ENCODE results near the gene DLG2.

Gene DLG2

DNA sequence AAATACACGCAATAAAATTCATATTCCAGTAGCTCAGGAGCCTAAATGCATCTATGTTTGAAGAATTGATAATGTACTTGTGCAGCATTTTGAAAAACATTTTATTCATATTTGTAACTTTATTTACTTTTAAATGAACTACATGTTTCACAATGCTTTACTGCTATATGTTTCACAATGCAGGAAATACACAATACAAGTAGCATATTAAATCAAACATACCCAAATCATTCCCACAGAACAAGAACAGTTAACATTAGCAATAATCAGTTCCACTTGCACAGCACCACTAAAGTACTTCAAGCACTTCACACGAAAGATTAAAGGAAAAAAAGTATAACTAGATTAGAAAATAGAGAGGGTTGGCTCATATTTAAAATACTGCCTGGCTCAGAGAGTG is 1997.4 kb downstream of the DLG2 start:
- no peak for DNase-seq (ENCODE audit: low read depth)
- no peak overlapping the region for H3K4me3 ChIP-seq (ENCODE audit: low read depth, low read length)
- TF ChIP-seq, protein P1, sequence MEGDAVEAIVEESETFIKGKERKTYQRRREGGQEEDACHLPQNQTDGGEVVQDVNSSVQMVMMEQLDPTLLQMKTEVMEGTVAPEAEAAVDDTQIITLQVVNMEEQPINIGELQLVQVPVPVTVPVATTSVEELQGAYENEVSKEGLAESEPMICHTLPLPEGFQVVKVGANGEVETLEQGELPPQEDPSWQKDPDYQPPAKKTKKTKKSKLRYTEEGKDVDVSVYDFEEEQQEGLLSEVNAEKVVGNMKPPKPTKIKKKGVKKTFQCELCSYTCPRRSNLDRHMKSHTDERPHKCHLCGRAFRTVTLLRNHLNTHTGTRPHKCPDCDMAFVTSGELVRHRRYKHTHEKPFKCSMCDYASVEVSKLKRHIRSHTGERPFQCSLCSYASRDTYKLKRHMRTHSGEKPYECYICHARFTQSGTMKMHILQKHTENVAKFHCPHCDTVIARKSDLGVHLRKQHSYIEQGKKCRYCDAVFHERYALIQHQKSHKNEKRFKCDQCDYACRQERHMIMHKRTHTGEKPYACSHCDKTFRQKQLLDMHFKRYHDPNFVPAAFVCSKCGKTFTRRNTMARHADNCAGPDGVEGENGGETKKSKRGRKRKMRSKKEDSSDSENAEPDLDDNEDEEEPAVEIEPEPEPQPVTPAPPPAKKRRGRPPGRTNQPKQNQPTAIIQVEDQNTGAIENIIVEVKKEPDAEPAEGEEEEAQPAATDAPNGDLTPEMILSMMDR (conservative IDR thresholded peaks at IDR 0.05; ENCODE audit: low read depth, low read length) = no peak

DNA sequence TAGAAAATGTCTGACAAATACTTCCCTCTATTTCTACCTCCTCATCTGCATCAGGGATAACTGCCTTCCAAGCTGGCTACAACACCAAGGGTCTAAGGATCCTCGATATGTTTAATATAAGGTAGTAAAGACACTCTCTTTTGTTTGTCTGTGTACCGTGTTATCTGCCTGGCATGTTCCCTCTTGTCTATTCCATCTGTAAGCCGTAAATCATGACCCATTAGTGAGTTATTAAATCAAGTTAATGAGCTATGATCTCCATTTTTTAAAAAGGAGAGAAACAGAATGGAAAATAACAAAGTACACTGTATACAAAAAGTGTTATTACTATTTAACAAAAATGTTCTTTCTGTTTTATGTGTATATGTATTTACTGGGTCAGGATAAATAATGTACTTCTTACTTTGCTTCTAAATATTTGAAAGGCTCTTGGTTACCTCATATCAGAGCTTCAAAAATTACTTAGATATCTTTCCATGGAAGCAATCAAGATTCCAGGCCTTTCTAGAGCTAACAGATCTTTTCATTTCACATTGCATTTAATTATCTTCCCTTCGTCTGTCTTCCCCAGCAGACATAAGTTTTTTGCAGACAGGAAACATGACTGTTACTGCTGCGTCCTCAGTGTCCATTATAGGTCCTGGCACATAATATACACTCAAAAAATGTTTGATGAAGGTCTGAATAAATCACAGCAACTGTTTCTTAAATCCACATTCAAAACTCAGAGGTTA is 1998.4 kb downstream of the DLG2 start:
- TF ChIP-seq, protein P1 (conservative IDR thresholded peaks at IDR 0.05; ENCODE audit: low read depth, low read length) = no peak
- no peak overlapping the region for H3K4me3 ChIP-seq (ENCODE audit: low read depth, low read length)
- DNase-seq (ENCODE audit: low read depth) = no peak

DNA sequence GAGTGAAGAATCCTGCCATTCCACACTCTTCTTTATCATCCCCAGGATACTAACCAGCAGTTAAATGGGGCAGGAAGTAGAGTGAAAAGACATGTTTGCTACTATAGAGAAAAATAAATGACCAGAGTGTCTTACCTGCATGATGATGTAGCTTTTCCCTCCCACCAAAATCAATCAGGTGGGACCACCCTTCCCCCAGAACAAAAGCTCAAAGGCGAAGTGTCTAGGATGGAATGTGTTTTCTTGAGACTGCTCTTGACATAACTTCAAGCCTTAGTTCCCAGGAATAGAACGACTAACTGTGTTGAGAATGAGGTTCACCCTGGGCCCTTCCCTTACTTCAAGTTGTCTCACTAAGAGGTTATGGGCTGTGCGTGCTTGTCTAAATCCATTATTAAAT is 2001.8 kb downstream of the DLG2 start:
- DNase-seq (ENCODE audit: low read depth) = no peak
- H3K4me3 ChIP-seq (ENCODE audit: low read depth, low read length) = no peak overlapping the region
- TF ChIP-seq, protein P1 (conservative IDR thresholded peaks at IDR 0.05; ENCODE audit: low read depth, low read length) = no peak

DNA sequence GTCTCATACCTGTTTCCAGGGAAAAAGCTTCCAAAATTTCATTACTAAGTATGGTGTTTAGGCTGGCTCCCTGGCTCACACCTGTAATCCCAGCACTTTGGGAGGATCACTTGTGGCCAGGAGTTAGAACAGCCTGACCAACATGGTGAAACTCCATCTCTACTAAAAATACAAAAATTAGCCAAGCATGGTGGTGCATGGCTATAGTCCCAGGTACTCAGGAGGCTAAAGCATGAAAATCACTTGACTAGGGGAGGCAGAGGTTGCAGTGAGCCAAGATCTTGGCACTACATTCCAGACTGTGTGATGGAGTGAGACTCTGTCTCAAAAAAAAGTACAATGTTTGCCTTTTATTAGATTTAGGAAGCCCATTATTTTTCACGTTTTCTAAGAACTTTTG is 2009.5 kb downstream of the DLG2 start:
- TF ChIP-seq, protein P1 (conservative IDR thresholded peaks at IDR 0.05; ENCODE audit: low read depth, low read length) = no peak
- no peak for DNase-seq (ENCODE audit: low read depth)

DNA sequence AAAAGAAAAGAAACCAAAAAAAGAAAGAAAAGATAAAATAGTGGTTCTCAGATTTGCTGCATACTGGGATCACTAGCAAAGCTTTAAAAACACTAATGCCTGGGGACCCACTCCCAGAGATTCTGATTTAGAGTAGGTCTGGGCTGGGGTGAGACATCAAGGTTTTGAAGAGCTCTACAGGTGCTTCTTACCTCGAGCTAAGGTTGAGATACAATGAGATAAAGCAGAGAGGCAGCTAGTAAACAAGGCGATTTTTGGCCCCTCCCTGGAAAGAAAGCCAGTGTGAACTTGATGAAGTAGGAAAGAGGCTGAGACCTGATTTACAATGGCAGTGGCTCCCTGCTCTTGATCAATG is 2013.4 kb downstream of the DLG2 start:
- H3K4me3 ChIP-seq (ENCODE audit: low read depth, low read length) = no peak overlapping the region
- no peak for DNase-seq (ENCODE audit: low read depth)
- TF ChIP-seq, protein P1 (conservative IDR thresholded peaks at IDR 0.05; ENCODE audit: low read depth, low read length) = no peak

More for the DNA sequence above, 2009.5 kb downstream of the DLG2 start:
- no peak overlapping the region for H3K4me3 ChIP-seq (ENCODE audit: low read depth, low read length)

DNA sequence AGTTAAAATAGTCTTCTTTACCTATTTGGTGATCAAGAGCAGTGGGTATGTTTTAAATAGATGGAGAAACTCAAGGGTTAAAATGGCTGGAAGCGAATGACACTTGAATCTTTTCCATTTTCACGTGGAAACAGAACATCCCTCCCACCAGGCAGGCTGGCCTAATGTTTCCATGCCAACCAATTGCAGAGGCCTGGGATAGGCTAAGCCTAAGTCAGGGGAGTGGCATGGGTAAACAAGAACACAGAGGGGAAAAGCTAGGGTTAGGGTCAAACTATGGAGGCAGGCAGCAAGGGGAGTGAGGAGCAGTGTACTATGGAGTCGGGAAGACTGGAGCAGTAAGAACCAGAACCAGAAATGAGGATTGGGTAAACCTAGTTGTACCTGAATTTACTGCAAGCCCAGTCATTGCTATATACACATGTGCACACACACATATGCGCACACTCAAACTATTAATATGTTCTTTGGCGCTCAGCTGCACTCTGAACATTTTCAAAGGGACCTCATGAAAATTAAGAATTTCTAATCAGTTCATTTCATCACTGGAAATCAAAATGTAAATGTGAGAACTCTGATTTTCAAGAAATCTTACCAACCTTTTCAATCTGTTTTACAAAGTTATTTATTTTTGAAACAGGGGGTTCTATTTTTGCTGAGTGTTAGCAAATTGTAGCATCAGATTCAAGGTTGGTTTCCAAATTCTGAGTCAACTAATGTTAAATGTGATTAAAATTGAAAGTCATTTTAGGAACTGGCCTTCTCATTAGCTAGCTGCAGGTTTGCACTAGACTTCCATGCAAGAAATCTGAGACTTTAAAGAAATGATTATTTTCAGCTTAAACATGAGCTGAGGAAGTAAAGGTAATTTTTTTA is 2014.0 kb downstream of the DLG2 start:
- TF ChIP-seq, protein P1 (conservative IDR thresholded peaks at IDR 0.05; ENCODE audit: low read depth, low read length) = no peak
- no peak for DNase-seq (ENCODE audit: low read depth)
- no peak overlapping the region for H3K4me3 ChIP-seq (ENCODE audit: low read depth, low read length)

Measured in choroid plexus epithelial cell (primary cell).